NCI-H187 (cell line): Measurements from ENCODE around the gene NEURL2.
"Not testable (repeated sequence)": the region's sequence is repeated elsewhere in the genome, so short reads cannot be mapped to it uniquely, and the experiment has no call there.

Experiments used
- DNase-seq, 2 experiments: peaks; one replicate each; lab custom pipeline; 2025; lab: John Stamatoyannopoulos, UW

The NEURL2 gene

DNA sequence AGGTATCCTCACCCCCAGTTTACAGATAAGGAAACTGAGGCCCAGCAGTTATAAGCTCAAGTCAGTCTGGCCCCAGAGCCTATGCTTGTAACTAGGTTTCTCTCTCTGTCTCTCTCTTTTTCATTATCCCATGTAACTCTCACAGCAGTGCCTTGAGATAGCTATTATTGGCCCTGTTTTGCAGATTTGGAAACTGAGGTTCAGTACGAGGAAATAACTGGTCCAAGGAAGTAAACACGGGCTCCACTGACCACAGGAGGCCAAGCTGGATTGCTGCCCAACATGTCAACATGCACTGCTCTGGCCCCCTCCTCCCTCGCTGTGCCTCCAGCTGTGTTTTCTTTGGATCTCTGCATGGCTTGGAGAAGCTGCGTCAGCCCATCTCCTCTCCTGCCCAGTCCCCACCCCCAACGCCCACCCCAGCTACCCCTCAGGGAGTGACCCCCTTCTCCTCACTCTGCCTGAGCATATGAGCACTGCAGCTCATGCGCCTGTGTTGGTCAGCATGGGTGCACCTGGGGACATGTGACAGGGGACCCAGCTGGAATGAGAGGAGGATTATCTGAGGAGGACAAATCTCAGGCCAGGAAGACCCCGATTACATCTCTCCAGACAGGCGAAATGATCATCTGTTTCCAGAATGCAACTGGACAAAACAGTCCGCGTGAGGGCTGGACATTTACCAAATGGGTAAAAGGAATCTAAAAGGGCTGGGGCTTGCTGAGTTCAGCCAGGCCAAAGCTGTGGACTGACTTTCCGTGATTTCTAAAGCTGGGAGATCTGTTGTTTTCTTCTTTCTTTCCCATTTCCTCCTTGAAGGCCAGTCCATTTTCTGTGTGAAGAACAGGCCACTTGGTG lies 28.8 kb upstream of the NEURL2 start:
- DNase-seq: no peak

DNA sequence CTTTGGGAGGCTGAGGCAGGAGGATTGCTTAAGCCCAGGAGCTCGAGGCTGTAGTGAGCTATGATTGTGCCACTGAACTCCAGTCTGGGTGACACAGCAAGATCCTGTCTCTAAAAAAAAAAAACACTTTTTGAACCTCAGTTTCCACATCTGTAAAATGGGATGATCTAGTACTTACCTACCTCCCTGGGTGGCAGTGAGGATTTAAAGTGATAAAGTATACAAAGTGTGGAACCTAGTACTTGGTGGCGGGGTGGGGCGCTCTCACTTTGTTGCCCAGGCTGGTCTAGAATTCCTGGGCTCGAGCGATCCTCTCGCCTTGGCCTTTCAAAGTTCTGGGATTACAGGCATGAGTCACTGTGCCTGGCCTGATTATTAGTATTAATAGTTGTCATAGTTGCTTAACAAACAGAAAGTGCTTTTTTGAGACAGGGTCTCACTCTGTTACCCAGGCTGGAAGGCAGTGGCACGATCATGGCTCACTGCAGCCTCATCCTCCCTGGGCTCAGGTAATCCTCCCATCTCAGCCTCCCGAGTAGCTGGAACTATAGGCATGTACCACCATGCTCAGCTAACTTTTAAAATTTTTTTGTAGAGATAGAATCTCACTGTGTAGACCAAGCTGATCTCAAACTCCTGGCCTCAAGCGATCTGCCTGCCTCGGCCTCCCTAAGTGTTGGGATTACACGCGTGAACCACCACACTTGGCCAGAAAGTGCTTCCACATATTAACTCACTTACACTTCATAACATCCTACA lies 27.9 kb upstream of the NEURL2 start:
- no peak for DNase-seq

DNA sequence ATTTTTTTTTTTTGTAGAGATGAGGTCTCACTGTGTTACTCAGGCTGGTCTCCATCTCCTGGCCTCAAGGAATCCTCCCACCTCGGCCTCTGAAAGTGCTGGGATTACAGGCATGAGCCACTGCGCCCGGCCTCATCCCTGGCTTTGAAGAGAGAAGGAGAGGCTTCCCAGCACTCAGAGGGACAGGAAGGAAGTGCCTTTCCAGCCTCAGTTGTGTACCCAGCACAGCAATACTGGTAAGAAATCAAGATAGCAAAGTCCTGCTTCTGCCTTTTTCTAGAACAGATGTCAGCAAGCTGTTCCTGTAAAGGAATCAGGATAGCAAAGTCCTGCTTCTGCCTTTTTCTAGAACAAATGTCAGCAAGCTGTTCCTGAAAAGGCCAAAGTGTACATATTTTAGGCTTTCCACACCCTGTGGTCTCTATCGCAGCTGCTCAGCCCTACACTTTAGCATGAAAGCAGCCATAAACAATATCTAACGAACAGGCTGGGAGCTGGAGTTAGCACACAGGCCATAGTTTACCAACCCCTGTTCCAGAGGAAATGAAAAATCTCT lies 27.3 kb upstream of the NEURL2 start:
- DNase-seq: no peak

DNA sequence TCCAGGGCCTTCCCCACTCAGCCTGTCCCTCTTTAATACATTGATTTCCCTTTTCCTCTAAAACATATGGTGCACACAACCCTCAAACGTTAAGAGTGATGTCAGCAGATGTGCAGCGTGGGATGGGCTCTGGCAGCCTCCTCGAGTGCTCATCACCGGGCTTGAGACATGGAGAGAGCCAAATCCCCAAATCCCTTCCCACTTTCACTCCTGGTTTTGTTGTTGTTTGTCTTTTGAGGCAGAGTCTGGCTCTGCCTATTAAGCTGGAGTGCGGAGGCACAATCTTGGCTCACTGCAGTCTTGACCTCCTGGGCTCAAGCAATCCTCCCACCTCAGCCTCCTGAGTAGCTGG lies 26.8 kb upstream of the NEURL2 start:
- no peak for DNase-seq

DNA sequence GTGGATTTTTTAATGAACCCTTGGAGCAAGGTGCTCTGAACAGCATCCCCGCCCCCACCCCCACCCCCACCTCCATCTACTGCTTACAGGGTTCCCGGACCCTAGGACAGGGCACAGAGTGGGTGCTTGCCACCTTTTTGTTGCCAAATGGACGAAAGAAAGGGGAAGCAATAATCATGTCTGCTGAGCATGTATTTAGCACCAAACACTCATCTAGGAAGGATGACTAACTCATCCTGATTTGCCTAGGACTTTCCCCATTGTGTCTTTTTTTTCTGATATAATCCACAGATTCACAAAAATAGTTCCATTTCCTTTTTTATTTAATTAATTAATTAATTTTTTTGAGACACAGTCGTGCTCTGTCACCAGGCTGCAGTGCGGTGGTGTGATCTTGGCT lies 22.1 kb upstream of the NEURL2 start:
- no peak for DNase-seq

DNA sequence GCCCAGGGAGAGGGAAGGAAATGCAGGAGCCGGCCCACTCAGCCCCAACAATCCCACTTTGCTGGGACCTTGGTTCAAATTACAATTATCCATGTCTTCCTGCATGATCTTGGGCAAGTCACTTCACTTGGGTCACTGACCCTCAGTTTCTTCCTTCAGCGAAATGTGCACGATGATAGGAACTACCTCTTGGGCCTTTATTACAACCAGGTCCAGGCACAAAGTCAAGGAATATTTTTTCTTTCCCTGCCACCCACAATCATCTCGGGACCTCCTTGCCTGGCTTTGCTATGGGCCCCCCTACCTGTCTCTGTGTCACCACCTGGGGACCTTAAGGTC lies 21.3 kb upstream of the NEURL2 start:
- DNase-seq: no peak

DNA sequence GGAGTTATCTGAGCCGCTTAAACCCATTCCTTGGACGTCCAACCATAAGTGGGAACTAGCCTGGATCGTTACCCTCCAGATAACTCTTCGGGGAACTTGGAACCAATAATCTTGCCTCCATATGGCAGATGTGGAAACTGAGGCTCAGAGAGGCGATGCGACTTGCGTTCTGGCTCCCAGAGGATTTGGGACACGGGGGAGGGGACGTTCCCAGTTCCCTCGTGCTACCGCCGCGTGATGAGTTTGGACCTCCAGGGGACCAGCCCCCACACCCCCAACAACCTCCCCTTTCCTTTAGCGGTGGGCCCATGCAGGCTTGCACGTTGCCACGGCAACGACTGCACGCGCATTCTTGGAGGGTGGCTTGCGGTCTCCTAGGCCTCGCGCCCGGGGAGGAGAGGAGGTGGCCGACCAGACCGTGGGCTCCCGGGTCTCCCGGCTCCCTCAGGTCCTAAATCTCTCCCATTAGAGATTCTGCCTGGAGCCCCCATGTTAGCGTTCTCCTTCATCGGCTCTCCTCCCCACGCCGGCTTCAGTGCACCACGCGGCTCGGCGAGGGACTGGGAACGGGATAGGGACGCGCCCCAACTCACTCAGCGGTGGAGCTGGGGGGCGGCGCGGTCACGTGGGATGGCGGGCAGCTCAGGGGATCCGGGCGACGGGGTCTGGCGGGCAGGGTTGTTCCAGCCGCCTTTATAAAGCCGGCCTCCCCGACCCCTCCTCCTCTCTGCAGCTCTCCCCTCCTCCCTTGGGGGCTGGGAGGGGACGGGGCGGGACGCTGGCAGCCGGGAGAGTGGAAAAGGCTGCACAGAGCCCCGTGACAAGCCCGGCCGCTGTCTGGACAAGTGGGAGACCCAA lies 20.7 kb upstream of the NEURL2 start, which contains the start of gene PLTP:
Gene PLTP (minus strand): TSS at position 670 of the 858 bp plus-strand sequence. CDS start 703 bp downstream, outside the sequence.
- DNase-seq: no peak

DNA sequence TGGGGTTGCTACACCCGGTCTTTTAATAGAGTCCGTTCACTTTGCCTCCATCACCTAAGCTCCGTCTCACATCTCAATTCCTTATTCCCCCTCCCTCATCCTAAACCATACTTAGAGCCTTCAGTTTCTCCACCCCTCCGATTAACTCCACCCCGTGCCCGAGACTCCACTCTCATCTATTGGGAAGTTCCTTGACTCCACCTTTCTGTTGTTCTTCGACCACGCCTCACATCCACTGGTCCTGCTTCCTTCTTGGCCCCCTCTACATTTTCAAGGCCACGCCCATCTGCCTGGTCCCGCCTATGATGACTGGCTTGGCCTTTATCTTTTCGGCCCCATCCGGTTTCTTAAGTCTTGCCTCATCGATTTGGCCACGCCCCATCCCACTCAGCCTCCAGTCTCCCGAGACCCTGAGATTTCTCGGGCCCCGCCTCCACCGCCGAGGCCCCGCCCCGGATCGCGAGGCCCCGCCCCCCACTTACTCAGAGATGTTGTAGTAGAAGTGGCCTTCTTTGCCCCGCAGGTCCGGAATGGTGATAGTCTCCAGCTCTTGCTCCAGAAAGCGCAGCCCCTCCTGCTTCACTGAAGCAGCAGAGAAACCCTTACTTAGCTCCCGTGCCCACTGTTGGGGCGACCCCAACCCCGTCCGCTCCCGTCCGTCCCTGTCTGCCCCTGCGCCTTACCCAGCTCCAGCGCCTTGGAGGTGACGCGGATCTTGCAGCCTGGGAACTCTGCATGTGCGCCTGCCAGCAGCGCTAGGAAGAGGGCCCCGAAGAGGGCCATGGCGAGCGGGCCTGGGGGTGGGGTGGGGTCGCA lies 19.9 kb upstream of the NEURL2 start:
- peak; percentile 55 to 63 for DNase-seq

DNA sequence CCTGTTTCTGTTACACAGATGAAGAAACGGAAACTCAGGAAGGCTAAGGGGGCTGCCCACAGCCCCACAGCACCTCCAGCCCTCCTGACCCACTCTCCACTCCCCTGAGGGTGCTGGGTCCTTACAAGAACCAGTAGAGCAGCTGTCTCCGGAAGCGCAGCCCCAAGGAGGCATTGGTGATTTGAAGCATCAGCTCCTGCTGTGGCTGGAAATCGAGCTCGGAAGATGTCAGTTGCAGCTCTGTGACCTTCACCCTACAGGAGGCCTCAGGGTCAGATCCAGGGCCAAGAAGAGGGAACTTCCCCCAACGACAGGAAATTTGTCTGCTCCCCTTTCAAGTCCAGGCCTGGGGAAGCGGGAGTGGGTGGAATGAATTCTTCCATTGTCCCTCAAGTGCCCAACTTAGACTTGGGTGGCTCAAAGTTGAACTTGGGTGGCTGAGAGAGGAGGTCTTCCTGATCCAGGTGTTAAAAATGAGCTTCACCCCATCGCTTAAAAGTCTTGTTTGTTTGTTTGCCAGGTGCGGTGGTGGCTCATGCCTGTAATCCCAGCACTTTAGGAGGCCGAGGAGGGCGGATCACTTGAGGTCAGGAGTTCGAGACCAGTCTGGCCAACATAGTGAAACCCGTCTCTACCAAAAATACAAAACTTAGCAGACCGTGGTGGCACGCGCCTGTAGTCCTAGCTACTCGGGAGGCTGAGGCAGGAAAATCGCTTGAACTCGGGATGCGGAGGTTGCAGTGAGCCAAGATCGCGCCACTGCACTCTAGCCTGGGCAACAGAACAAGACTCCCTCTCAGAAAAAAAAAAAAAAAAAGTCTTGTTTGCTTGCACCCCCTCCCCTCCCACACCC lies 19.0 kb upstream of the NEURL2 start:
- DNase-seq: no peak

DNA sequence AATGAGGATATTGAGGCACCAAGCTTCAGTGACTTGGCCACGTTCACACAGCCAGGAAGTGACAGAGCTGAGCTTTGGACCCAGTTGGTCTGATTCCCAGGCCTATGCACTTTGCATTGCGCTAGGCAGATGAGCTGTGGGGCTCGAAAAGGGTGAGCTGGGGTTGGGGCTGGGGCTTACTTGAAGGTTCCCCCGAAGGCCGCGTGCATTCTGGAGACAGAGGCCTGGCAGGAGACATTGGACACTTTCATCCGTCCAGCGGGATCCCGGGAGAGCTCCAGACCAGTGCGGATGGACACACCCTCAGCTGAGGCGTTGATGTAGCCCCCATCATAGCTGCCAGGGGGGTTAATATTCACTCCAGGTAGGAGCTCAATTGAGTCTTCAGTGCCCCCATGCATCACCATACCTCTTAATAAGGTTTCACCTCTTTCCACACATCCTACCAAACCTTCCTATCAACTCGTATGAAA lies 18.4 kb upstream of the NEURL2 start:
- DNase-seq: no peak

DNA sequence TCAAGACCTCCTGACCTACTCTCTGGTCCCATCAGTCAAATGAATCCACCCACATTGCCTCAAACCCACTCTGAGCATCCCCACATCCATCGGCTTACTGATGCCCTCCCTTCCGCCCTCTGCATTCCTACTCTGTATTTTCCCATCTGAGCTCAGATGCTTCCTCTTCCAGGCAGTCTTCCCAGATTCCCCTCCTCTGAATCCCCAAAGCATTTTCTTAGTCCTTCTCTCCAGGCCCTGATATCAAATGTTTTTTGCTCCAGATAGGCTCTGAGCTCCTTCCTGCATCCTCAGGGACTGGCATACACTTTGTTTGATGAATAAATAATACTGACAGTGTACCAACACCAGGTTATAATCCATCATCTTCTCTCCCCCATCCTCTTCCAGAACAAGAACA lies 17.1 kb upstream of the NEURL2 start:
- DNase-seq: no peak

DNA sequence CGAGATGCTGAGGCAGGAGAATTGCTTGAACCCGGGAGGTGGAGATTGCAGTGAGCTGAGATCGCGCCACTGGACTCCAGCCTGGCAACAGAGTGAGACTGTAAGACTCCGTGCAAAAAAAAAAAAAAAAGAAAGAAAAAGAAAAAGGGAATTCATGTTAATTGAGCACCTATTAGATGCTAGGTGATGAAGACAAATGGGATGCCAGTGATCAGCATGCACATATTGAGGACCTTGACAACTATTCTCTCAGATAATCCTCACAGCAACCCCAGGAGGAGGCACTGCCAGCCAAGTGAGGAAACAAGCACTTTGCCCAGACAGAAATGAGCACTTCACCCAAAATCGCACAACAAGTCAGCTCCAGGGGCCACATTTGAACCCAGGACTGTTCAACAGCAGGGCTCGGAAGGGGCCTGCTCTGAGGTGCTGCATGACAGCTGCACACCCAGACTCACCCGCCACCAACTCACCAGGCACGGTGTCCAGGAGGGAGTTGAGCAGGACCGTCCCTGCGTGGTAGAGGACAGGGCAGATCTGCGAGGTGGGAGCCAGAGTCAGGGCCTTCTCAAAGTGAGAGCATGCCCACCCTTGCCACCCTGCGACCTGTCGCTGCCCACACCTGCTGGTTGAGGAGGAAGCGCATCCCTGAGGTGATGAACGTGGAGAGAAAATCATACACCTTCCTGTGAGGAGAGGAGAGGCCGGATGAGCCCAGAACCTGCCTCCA lies 16.4 kb upstream of the NEURL2 start:
- no peak for DNase-seq

DNA sequence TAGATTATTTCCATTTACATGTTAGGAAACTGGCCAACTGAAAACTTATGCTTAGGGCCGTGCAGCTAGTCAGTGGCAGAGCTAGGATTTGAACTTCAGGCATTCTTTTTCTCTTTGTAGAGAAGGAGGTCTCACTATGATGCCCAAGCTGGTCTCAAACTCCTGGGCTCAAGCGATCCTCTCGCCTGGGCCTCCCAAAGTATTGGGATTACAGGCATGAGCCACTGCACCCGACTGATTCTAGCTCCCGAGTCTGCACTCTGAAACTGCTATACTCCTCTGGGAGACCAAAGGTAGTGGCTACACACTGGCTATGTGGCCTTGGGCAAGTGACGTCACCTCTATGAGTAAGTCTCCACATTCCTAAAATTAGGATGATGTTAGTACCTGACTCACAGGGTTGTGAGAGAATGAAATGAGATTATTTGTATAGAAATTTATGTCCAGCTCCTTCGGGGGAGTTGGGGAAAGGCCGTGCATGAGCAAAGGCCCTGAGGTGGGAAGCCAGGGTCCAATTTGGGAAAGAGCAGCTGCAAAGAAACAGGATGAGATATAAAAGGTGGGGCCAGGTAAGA lies 14.6 kb upstream of the NEURL2 start:
- DNase-seq: no peak

DNA sequence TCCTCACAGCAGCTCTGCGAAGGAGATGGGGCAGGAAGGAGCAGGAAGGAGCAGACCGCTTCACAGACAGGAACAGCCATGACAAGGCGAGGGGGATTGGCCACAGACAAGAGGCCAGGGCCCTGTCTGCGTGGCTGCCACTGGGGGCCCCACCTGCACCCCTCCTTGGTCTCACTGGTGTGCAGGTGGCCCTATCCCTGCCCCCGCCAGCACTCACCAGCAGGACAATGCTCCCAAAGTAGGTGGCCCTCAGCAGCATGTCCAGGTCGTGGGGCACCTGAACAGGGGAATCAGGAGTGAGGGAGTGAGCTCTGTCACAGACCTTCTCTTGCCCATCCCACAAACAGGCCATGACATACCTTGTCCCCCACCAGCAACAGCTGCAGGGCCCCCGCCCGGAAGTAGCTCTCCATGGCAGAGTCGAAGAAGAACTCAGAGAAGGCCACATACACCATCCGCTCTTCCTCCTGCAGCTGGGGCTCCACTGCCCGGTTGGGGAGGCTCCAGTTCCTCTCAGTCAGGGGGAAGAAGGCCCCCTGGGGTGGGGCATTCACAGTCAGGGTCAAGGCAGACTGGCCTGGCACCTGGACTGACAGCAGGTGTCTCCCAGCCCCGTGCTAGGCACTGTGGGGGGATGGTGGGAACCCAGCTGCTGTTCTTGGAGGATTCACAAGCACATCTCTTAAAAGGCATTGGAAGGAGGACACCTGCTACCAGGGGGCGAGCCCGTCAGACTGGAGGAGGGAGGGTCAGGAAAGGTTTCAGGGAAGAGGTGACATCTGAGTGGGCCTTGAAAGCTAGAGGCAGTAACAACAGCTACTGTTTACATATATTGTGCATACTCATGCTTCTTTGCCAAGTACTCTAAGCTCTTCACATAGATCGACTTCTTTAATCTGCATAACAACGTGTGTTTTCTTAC lies 13.8 kb upstream of the NEURL2 start:
- DNase-seq: no peak

DNA sequence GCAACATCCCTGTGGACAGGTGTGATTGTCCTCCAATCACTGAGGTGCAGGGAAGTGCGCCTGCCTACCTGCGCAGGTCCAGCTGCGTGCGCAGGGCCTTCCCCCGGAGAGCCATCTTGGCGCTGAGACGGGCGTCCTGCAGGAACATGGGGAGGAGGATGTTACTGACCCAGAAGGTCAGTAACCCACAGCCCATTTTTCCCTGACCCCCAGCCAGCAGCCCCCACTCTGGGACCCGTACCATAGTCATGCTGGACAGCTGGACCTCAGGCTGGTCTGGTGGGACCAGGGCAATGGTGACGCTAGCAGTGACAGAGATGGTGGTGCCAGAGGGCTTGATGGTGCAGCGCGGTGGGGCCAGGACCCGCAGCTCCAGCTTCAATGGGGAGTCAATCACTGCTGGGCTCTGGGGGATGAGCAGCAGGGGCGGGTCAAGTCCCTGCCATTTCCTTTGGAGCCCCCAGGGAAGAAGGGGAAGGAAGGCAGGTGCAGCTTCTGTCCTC lies 11.2 kb upstream of the NEURL2 start:
- DNase-seq: no peak

DNA sequence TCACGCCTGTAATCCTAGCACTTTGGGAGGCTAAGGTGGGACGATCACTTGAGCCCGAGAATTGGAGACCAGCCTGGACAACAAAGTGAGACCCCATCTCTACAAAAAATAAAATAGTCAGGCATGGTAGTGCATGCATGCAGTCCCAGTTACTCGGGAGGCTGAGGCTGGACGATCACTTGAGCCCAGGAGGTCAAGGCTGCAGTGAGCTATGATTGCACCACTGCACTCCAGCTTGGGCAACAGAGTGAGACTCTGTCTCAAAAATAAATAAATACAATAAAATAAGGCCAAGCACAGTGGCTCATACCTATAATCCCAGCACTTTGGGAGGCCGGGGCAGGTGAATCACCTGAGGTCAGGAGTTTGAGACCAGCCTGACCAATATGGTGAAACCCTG lies 10.3 kb upstream of the NEURL2 start:
- DNase-seq: not testable (repeated sequence)

DNA sequence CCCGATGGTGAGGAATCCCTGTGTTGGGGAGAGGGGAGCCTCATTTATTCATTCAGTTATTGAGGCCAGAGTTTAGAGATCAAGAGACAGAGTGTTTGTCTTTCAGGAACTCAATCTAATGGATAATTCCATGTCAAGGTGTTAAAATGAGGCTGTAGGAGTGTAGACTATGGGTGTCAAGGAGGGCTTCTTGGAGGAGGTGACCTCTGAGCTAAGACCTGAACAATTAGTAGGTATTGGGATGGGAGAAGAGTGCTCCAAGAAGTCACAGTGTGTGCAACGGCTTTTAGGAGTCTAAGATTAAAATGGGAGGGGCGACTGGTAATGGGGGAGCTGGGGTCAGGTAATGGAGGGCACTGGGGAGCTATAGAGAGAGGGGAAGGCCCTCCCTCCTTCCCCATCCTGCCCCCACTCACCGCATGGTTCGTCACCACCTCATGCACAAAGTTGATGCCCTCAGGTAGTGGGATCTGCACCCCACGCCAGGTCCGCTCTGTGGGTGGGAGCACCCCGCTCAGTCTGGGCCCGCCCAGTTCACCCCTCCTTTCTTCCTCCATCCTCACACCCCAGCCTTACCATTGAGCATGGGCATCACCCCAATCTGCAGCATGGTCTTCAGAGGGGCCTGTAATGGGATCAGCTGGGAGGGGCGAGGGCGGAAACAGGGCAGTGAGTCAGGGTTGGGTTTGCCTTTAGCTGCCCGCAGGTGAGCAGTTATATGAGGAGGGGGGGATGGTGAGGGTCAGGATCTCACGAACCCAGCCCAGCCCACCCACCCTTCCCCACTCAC lies 8.2 kb upstream of the NEURL2 start:
- DNase-seq: no peak
